Thoracic aorta (tissue), 2 donors: ENCODE measurements around the gene PGLYRP3. TPM values are rescaled to one million over a fixed set of nuclear protein-coding genes. Genes with fewer than 3 reads are reported as not detected.
"Not testable (repeated sequence)": the region's sequence is repeated elsewhere in the genome, so short reads cannot be mapped to it uniquely, and the experiment has no call there.

Experiments used
- ATAC-seq: fragments of 150-250 bp; one replicate; pipeline ENCODE4 v1.8.0; 2017; ENCODE audit warnings: low read depth; ENCODE audit not compliant: insufficient number of reproducible peaks, low FRiP score
- DNase-seq: peaks from one replicate; pipeline ENCODE4 v3.0.0-alpha.2; 2020; ENCODE audit warnings: low spot score
- H3K27ac ChIP-seq, 2 donors: fragments of 200-600 bp; sonication (generic); 1 replicate in 1 of 2; 2 replicates in 1 of 2; pipeline ENCODE4 v1.5.1; 2016; ENCODE audit warnings: mild to moderate bottlenecking in 2 of 2, moderate library complexity in 2 of 2
- H3K27me3 ChIP-seq: fragments of 200-600 bp; sonication (generic); replicated peaks from 2 replicates; pipeline ENCODE4 v1.6.0; 2016; ENCODE audit warnings: mild to moderate bottlenecking; ENCODE audit not compliant: insufficient read depth
- H3K36me3 ChIP-seq: fragments of 200-600 bp; sonication (generic); one replicate; pipeline ENCODE4 v1.5.1; 2016
- H3K4me1 ChIP-seq, 2 donors: fragments of 200-600 bp; sonication (generic); 1 replicate in 1 of 2; 2 replicates in 1 of 2; pipeline versions ENCODE4 v1.5.1 to v1.6.0; 2016; ENCODE audit warnings: low read depth in 2 of 2, mild to moderate bottlenecking in 1 of 2; ENCODE audit not compliant: control insufficient read depth in 1 of 2
- H3K4me3 ChIP-seq: fragments of 200-600 bp; sonication (generic); 2 replicates; pipeline ENCODE4 v1.5.1; 2016; ENCODE audit warnings: mild to moderate bottlenecking
- H3K9me3 ChIP-seq: fragments of 200-600 bp; sonication (generic); 2 replicates; pipeline ENCODE4 v1.5.1; 2016
- CTCF ChIP-seq: fragments of 200-600 bp; sonication (generic); IDR thresholded peaks from one replicate; pipeline ENCODE4 v1.5.1; 2019; ENCODE audit warnings: antibody characterized with exemption
- total RNA-seq, 2 donors: library from RNA; depleted of rRNA; stranded (reverse); fragments of >200 nt; gene quantifications; one replicate each; pipeline versions ENCODE4 v1.1.0 to v1.2.3, GENCODE V29; 2016

The PGLYRP3 gene
- total RNA-seq, 2 donors from 2014 or later: not detected

GRCh38 chr1:153350321-153350957 lies 37.7 kb upstream of the PGLYRP3 start:
- Histone ChIP-seq H3K4me3 (no peak overlapping the region), H3K9me3 (no peaks in the 10 kb centered on the region), H3K4me1 (no peaks in the 10 kb centered on the region), H3K27ac (no peak overlapping the region), H3K27me3 (no peaks in the 10 kb centered on the region), H3K36me3 (no peaks in the 10 kb centered on the region)
- DNase-seq: no peak
- no peak for TF ChIP-seq CTCF
- ATAC-seq: no peak

GRCh38 chr1:153349363-153350320 lies 36.9 kb upstream of the PGLYRP3 start:
- no peaks in the 10 kb centered on the region for H3K27me3 ChIP-seq
- no peak overlapping the region for H3K27ac ChIP-seq

GRCh38 chr1:153348511-153349362 lies 36.0 kb upstream of the PGLYRP3 start, which contains the start of gene PGLYRP4:
Gene PGLYRP4, minus strand, starts transcription at chr1:153348841. Its CDS starts 909 bp downstream, at chr1:153347932.
- Histone ChIP-seq H3K27ac (no peak within 1 kb of the TSS), H3K4me1 (no peaks in the 10 kb centered on the region), H3K27me3 (no peaks in the 10 kb centered on the region), H3K4me3 (no peak within 1 kb of the TSS), H3K36me3 (no peaks in the 10 kb centered on the region), H3K9me3 (no peaks in the 10 kb centered on the region)
- ATAC-seq: no peak
- DNase-seq: no peak
- no peak for TF ChIP-seq CTCF

More at GRCh38 chr1:153349363-153350320, 36.9 kb upstream of the PGLYRP3 start:
- H3K9me3 ChIP-seq: no peaks in the 10 kb centered on the region
- DNase-seq (no peak), ATAC-seq (no peak)
- H3K4me3 ChIP-seq: no peak overlapping the region
- no peaks in the 10 kb centered on the region for H3K36me3 ChIP-seq
- no peaks in the 10 kb centered on the region for H3K4me1 ChIP-seq
- no peak for TF ChIP-seq CTCF

GRCh38 chr1:153347856-153348255 lies 35.1 kb upstream of the PGLYRP3 start:
- Histone ChIP-seq H3K36me3 (no peaks in the 10 kb centered on the region), H3K9me3 (no peaks in the 10 kb centered on the region), H3K27ac (no peak overlapping the region), H3K4me3 (no peak overlapping the region), H3K4me1 (no peaks in the 10 kb centered on the region), H3K27me3 (no peaks in the 10 kb centered on the region)
- no peak for DNase-seq
- ATAC-seq: no peak
- TF ChIP-seq CTCF: no peak

GRCh38 chr1:153347049-153347448 lies 34.3 kb upstream of the PGLYRP3 start:
- H3K27me3 ChIP-seq, ATAC-seq, H3K4me1 ChIP-seq, H3K9me3 ChIP-seq, H3K27ac ChIP-seq, DNase-seq, H3K36me3 ChIP-seq, H3K4me3 ChIP-seq: not testable (repeated sequence)
